ENCODE results near the gene TIMM10B.

DNA sequence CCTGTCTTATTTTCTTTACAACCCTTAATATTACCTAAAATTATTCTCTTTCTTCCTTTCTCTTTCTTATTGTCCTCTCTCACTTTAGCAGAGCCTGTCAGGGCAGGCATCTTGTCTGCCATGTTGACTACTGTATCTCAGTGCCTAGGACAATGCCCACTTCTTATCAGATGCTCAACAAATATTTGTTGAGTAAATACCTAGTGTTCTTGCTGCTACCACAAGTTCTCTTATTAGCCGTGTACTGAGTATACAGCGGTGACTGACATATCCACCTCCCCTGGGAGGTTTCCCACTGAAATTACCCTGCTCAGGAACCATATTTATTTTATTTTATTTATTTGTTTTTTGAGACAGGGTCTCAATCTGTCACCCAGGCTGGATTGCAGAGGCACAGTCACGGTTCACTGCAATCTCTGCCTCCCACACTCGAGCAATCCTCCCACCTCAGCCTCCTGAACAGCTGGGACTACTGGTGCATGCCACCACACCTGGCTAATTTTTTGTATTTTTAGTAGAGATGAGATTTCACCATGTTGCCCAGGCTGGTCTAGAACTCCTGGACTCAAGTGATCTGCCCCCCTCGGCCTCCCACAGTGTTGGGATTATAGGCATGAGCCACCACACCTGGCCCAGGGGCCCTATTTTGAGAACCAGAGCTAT, 47.2 kb upstream of the TIMM10B start:
- TF ChIP-seq GABPA (IDR thresholded peaks at IDR 0.05 in 1 of 2, conservative IDR thresholded peaks at IDR 0.05 in 1 of 2) (no peak), YY1 (IDR thresholded peaks at IDR 0.05) (no peak), EGR1 (IDR thresholded peaks at IDR 0.05; ENCODE audit: low read depth in 2 of 2) (no peak), HNF4A (conservative IDR thresholded peaks at IDR 0.05) (no peak), TAF1 (conservative IDR thresholded peaks at IDR 0.05) (no peak), SP1 (IDR thresholded peaks at IDR 0.05) (no peak), JUND (IDR thresholded peaks at IDR 0.05) (no peak), RXRA (IDR thresholded peaks at IDR 0.05) (no peak), RAD21 (IDR thresholded peaks at IDR 0.05) (no peak), FOXA1 (IDR thresholded peaks at IDR 0.05) (no peak)
- TF ChIP-seq, protein P1, sequence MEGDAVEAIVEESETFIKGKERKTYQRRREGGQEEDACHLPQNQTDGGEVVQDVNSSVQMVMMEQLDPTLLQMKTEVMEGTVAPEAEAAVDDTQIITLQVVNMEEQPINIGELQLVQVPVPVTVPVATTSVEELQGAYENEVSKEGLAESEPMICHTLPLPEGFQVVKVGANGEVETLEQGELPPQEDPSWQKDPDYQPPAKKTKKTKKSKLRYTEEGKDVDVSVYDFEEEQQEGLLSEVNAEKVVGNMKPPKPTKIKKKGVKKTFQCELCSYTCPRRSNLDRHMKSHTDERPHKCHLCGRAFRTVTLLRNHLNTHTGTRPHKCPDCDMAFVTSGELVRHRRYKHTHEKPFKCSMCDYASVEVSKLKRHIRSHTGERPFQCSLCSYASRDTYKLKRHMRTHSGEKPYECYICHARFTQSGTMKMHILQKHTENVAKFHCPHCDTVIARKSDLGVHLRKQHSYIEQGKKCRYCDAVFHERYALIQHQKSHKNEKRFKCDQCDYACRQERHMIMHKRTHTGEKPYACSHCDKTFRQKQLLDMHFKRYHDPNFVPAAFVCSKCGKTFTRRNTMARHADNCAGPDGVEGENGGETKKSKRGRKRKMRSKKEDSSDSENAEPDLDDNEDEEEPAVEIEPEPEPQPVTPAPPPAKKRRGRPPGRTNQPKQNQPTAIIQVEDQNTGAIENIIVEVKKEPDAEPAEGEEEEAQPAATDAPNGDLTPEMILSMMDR (IDR thresholded peaks at IDR 0.05; ENCODE audit: low read depth, low read length, missing input control), result no peak
- TF ChIP-seq, protein P2, sequence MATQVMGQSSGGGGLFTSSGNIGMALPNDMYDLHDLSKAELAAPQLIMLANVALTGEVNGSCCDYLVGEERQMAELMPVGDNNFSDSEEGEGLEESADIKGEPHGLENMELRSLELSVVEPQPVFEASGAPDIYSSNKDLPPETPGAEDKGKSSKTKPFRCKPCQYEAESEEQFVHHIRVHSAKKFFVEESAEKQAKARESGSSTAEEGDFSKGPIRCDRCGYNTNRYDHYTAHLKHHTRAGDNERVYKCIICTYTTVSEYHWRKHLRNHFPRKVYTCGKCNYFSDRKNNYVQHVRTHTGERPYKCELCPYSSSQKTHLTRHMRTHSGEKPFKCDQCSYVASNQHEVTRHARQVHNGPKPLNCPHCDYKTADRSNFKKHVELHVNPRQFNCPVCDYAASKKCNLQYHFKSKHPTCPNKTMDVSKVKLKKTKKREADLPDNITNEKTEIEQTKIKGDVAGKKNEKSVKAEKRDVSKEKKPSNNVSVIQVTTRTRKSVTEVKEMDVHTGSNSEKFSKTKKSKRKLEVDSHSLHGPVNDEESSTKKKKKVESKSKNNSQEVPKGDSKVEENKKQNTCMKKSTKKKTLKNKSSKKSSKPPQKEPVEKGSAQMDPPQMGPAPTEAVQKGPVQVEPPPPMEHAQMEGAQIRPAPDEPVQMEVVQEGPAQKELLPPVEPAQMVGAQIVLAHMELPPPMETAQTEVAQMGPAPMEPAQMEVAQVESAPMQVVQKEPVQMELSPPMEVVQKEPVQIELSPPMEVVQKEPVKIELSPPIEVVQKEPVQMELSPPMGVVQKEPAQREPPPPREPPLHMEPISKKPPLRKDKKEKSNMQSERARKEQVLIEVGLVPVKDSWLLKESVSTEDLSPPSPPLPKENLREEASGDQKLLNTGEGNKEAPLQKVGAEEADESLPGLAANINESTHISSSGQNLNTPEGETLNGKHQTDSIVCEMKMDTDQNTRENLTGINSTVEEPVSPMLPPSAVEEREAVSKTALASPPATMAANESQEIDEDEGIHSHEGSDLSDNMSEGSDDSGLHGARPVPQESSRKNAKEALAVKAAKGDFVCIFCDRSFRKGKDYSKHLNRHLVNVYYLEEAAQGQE (IDR thresholded peaks at IDR 0.05), result no peak
- TF ChIP-seq, protein P3, sequence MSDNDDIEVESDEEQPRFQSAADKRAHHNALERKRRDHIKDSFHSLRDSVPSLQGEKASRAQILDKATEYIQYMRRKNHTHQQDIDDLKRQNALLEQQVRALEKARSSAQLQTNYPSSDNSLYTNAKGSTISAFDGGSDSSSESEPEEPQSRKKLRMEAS (IDR thresholded peaks at IDR 0.05), result no peak

Measured in liver (tissue), 3 donors.